GM19025 (cell line): Measurements from ENCODE around the gene TMEM132D.

Experiments
- ATAC-seq: cut with Tn5 transposase; IDR thresholded peaks from one replicate; pipeline ENCODE4 v1.9.1; 2021; ENCODE audit warnings: mild to moderate bottlenecking, low read depth, moderate library complexity; ENCODE audit not compliant: unreplicated experiment

The TMEM132D gene

DNA sequence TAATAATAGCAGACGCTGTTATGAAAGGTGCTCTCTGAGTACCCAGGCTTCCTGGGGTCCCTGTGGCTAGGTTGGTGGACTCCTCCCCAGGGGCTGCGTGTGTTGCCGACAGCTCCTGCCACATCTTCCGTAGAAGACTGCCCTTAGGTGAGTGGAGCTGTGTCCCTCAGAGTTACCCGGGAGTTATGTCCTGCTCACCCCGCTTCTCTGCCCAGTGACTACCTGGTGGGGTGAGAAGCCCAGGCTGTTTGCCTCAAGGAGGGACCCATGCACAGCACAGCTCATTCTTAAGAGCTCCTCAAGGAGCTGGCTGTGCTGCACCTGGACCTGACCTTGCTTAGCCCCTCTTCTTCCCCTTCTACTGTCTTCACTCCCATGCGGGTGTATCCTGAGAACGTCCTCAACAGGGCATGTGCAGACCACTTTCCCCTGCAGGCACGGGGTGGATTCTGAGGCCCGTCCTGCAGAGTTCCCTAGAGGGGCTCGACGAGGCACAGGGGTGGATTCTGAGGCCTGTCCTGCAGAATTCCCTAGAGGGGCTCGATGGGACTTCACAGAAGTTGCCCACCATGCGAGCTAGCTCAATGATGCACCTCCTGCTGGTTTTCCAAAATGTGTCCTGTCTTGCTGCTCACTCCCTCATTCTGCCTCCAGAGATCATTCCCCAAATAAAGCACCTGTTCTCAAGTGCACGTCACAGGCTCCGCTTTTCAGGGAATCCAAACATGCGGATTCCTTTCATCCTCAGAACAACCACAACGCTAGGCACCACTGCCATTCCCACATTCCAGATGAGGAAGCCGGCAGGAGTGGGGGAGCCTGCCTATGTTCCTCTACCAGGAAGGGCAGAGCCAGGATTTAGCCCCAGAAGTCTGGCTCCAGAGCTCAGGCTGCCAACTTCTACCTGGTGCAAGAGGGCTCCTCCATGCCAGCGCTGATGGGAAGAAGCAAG lies 818.7 kb downstream of the TMEM132D start:
- no peak for ATAC-seq

- no peak for ATAC-seq
Observed at GRCh38 chr12:129083121-129083840, 820.5 kb downstream of the TMEM132D start.

DNA sequence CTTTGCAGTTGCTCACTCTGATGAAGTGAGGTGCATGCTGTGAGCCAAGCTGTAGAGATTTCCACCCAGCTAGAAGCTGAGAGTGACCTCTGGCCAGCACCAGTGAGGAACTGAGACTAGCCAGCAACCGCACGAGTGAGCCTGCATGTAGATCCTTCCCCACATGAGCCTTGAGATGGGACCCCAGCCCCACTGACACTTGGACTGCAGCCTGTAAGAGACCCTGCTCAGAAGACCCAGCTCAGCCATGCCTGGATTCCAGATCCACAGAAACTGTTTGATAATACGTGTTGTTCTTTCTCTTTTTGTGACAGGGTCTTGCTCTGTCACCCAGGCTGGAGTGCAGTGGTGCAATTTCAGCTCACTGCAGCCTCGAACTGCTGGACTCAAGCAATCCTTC lies 821.4 kb downstream of the TMEM132D start:
- ATAC-seq: no peak

GRCh38 chr12:129081755-129082250 lies 822.0 kb downstream of the TMEM132D start:
- ATAC-seq: no peak

DNA sequence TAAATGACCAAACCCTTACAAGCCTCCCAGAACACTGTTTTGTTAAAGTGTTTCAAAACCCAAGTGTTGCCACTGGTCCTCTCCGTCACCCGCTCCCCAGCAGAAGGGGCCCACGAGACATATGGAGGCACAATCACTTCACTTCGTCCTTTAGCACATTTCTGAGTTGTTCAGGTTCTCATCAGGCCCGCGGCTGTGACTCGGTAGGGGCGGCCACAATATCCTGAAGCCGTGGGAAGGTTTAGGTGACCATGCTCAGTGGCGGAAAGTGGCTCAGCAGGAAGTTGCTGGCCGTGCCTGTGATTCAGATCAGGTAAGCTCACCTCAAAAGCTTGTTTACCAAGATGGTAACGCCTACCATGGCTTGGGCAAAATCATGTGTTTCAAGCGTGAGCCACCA lies 823.0 kb downstream of the TMEM132D start:
- ATAC-seq: no peak

- no peak for ATAC-seq
Observed at GRCh38 chr12:129080391-129080790, 823.4 kb downstream of the TMEM132D start.

GRCh38 chr12:129079719-129080118 lies 824.1 kb downstream of the TMEM132D start:
- ATAC-seq: no peak

DNA sequence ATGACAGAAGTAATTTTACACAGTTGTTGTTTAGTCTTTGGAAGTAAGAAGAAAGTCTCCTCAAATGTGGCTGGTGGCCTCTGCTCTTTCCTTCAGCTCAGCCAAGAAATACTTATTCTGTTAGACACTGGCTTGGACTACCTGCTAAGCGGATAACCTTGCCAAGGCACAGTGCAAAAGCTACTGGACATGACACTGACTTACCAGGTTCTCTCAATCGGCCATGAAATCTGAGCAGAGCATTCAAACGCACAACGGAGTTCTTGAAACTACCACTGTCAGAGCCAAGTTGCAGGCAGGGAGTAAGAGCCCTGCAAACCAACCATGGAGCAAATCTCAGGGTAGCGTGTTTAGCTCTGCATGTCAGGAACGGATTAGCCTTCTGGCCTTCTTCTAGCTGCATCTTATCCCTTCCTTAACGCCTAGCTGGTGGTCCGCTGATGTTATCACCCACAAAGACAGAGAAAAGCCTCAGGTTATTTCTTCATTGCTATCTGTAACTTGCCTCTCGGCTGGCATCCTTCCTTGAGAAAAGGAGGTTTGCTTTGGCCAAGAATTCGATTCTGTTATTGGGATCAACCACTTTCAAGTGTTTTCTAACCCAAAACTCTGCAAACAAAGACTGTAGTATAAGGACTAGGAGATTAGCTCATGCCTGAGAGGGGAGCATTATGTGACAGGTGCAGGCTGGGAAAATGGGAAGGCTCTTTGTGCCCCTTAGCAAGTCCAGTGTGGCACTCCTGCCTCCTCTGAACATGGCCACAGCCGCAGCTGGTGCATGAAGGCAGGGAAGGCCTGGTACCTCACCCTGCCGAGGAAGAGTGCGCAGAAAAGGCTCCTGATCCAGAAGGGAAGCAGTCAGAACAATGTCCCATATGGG lies 827.1 kb downstream of the TMEM132D start:
- ATAC-seq: no peak

DNA sequence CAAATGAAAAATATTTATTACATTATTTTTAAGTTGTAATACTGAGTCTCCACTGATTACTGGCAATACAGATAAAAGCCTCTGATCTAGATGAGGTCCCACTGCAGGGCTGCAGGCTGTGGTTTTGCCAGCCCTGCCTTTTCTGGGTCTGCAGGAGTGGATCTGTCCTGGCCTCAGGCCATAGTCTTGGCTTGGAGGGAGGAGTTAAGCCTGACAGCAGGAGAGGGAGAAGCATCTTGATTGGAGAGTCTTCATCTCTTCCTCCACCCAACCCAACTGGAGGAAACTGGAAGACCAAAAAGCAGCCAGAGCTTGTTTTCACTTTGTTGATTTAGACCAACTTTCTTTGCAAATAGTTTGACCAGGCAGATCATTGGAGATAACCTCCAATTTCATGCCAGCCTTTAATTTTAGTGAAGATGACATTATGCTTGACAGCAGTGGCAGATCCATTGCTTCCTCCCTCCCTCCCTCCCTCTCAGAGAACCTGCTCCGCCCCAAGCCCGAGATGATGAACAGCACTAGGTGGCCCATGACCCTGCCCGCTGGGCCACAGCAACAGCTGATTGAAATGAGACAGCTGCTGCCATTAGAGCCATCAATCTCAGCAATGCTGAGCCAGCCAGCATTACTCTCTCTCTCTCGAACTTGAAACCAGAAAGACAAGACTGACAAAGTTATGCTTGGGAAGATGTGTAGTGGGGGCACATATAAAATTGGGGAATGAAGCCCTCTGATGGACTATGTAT lies 828.2 kb downstream of the TMEM132D start:
- ATAC-seq: no peak

DNA sequence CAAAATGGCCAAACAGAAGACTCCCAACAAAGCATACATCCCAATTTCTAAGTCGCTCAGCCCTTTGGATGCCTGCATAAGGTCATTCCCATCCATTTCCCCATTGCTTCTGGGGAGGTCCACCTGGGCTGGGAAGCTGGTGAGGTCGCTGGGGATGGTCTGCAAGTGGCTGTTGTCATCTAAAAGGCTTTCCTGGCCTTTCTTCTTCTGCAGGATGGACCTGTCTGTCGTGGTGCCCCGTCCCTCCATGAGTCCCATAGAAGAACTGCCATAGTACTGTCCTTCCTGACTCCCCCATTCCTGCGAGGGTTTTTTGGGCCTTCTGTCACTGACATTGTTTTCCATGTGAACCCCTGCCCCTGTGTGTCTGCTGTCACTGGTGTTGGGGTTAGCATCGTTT lies 829.4 kb downstream of the TMEM132D start:
- no peak for ATAC-seq

- no peak for ATAC-seq
Observed at GRCh38 chr12:129073157-129073915, 830.5 kb downstream of the TMEM132D start.

- no peak for ATAC-seq
Observed at GRCh38 chr12:129071362-129071761, 832.5 kb downstream of the TMEM132D start.

GRCh38 chr12:129069886-129070285 lies 833.9 kb downstream of the TMEM132D start:
- ATAC-seq: no peak

DNA sequence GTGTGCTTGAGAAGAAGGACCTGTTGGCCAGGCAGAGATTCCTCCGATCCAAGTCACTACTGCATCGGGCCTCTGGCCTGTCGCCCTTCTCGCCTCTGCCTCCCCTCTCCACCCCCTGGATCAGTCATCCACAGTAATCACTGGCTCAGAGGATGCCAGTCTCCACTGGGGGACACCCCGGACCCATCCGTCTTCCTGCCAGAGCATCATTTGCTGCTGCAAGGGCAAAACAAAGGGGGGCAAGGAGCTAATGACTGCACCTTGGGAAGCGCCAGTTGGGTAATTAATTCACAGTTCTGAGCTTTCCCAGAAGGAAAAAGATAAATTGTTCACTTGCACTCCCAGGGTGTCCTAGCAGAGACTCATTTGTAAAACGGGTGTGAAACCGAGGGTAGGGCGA lies 835.1 kb downstream of the TMEM132D start:
- no peak for ATAC-seq

DNA sequence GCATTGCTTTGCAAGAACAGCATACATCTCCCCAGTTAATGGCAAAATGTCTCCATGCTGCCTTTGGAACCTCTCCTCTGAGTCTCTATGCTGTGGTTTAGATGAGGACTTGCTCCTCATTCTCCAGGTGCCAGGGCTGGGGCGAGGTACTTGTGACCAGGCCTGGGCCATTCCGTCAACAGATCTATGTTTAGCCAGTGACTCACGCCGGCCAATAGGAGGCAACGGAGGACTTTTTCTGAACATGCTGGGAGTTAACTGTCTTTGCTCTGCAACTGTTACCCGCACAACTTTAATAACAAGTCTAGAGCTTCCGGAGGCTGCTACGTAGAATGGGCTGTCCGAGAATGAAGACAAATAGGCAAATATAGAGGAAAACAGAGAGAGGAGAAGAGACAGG lies 836.3 kb downstream of the TMEM132D start:
- no peak for ATAC-seq

- no peak for ATAC-seq
Observed at GRCh38 chr12:129064209-129064855, 839.5 kb downstream of the TMEM132D start.

- no peak for ATAC-seq
Observed at GRCh38 chr12:129063600-129063999, 840.2 kb downstream of the TMEM132D start.

DNA sequence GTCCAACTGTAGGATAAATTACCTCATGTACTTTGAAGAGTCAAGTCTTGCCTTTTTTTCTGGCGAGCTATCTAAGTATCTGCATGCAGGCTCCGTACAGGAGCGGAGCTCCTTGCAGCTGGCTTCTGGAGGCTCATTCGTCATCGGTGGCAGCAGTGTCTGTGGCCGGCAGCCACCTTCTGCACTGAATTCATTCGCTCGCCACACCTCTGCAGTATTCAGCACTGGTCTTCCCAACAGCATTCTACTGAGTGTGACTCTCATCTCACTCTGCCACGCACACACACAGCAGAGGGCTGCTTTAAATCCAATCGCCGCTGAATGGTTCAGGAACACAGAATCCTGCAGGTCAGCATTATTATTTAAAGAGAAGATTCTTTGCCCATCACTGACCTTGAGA lies 850.6 kb downstream of the TMEM132D start:
- ATAC-seq: no peak

- no peak for ATAC-seq
Observed at GRCh38 chr12:129052373-129052772, 851.5 kb downstream of the TMEM132D start.
